Measurements from ENCODE around the gene SCNN1A. TPM values are rescaled to one million over a fixed set of nuclear protein-coding genes. Genes with fewer than 3 reads are reported as not detected.

SCNN1A gene
- total and polyA plus RNA-seq, 2 donors (not counting 1 experiment from before 2014, with no cell fraction given): under 0.01 to 0.05 TPM

- H3K9ac ChIP-seq (ENCODE audit: insufficient read depth, low read length): no peak overlapping the region
- peaks cover 4% of the 10 kb centered on the region for H3K36me3 ChIP-seq (ENCODE audit: control insufficient read depth, insufficient read depth, low read length)
- H3K27me3 ChIP-seq (ENCODE audit: control insufficient read depth, insufficient read depth, low read length): no peaks in the 10 kb centered on the region
- H3K4me3 ChIP-seq (replicated peaks in 1 of 4; ENCODE audit: control extremely low read depth in 1 of 4, insufficient read depth in 1 of 4, low read depth in 3 of 4, low read length in 4 of 4): no peak overlapping the region
- DNase-seq (ENCODE audit: low read depth in 2 of 2): no peak
- TF ChIP-seq EZH2 (IDR thresholded peaks at IDR 0.05; ENCODE audit: low read length, missing control alignments): no peak
- TF ChIP-seq, protein P1, sequence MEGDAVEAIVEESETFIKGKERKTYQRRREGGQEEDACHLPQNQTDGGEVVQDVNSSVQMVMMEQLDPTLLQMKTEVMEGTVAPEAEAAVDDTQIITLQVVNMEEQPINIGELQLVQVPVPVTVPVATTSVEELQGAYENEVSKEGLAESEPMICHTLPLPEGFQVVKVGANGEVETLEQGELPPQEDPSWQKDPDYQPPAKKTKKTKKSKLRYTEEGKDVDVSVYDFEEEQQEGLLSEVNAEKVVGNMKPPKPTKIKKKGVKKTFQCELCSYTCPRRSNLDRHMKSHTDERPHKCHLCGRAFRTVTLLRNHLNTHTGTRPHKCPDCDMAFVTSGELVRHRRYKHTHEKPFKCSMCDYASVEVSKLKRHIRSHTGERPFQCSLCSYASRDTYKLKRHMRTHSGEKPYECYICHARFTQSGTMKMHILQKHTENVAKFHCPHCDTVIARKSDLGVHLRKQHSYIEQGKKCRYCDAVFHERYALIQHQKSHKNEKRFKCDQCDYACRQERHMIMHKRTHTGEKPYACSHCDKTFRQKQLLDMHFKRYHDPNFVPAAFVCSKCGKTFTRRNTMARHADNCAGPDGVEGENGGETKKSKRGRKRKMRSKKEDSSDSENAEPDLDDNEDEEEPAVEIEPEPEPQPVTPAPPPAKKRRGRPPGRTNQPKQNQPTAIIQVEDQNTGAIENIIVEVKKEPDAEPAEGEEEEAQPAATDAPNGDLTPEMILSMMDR (conservative IDR thresholded peaks at IDR 0.05 in 1 of 2, IDR thresholded peaks at IDR 0.05 in 1 of 2; ENCODE audit: low read depth in 1 of 2, low read length in 2 of 2): no peak
- H3K79me2 ChIP-seq (ENCODE audit: control insufficient read depth, insufficient read depth, low read length): no peaks in the 10 kb centered on the region
- H3K27ac ChIP-seq (ENCODE audit: insufficient read depth, low read length): no peak overlapping the region
- H3K9me3 ChIP-seq (ENCODE audit: control insufficient read depth, insufficient read depth, low read depth, low read length): no peaks in the 10 kb centered on the region
- H3K4me2 ChIP-seq (ENCODE audit: extremely low read depth, insufficient read depth, low read length): no peak overlapping the region
- no peaks in the 10 kb centered on the region for H4K20me1 ChIP-seq (ENCODE audit: control insufficient read depth, extremely low read depth, insufficient read depth, low read length)
- H2AFZ ChIP-seq (ENCODE audit: low read length): no peak overlapping the region
- H3K4me1 ChIP-seq (ENCODE audit: control insufficient read depth, extremely low read depth, insufficient read depth, low read length): peaks cover 26% of the 10 kb centered on the region
These were observed 53.5 kb downstream of the SCNN1A start for GRCh38 chr12:6321905-6322304.

GRCh38 chr12:6319446-6319845 is 55.9 kb downstream of the SCNN1A start:
- H3K79me2 ChIP-seq (ENCODE audit: control insufficient read depth, insufficient read depth, low read length): no peaks in the 10 kb centered on the region
- no peaks in the 10 kb centered on the region for H3K27me3 ChIP-seq (ENCODE audit: control insufficient read depth, insufficient read depth, low read length)

GRCh38 chr12:6318440-6318879 is 56.9 kb downstream of the SCNN1A start:
- Histone ChIP-seq H3K4me1 (ENCODE audit: control insufficient read depth, extremely low read depth, insufficient read depth, low read length) (peaks cover under 1% of the 10 kb centered on the region), H3K79me2 (ENCODE audit: control insufficient read depth, insufficient read depth, low read length) (no peaks in the 10 kb centered on the region)

More at GRCh38 chr12:6319446-6319845, 55.9 kb downstream of the SCNN1A start:
- Histone ChIP-seq H3K4me3 (replicated peaks in 1 of 4; ENCODE audit: control extremely low read depth in 1 of 4, insufficient read depth in 1 of 4, low read depth in 3 of 4, low read length in 4 of 4) (no peak overlapping the region), H3K9me3 (ENCODE audit: control insufficient read depth, insufficient read depth, low read depth, low read length) (no peaks in the 10 kb centered on the region), H3K4me1 (ENCODE audit: control insufficient read depth, extremely low read depth, insufficient read depth, low read length) (peaks cover 9% of the 10 kb centered on the region), H3K4me2 (ENCODE audit: extremely low read depth, insufficient read depth, low read length) (no peak overlapping the region), H3K27ac (ENCODE audit: insufficient read depth, low read length) (no peak overlapping the region), H3K9ac (ENCODE audit: insufficient read depth, low read length) (no peak overlapping the region), H3K36me3 (ENCODE audit: control insufficient read depth, insufficient read depth, low read length) (no peaks in the 10 kb centered on the region), H4K20me1 (ENCODE audit: control insufficient read depth, extremely low read depth, insufficient read depth, low read length) (no peaks in the 10 kb centered on the region), H2AFZ (ENCODE audit: low read length) (no peak overlapping the region)
- no peak for TF ChIP-seq EZH2 (IDR thresholded peaks at IDR 0.05; ENCODE audit: low read length, missing control alignments)
- TF ChIP-seq, protein P1 (conservative IDR thresholded peaks at IDR 0.05 in 1 of 2, IDR thresholded peaks at IDR 0.05 in 1 of 2; ENCODE audit: low read depth in 1 of 2, low read length in 2 of 2): no peak
- no peak for DNase-seq (ENCODE audit: low read depth in 2 of 2)

More at GRCh38 chr12:6318440-6318879, 56.9 kb downstream of the SCNN1A start:
- H3K4me2 ChIP-seq (ENCODE audit: extremely low read depth, insufficient read depth, low read length): no peak overlapping the region
- H3K36me3 ChIP-seq (ENCODE audit: control insufficient read depth, insufficient read depth, low read length): no peaks in the 10 kb centered on the region
- no peak overlapping the region for H3K9ac ChIP-seq (ENCODE audit: insufficient read depth, low read length)
- no peak for DNase-seq (ENCODE audit: low read depth in 2 of 2)
- H4K20me1 ChIP-seq (ENCODE audit: control insufficient read depth, extremely low read depth, insufficient read depth, low read length): no peaks in the 10 kb centered on the region
- no peak for TF ChIP-seq EZH2 (IDR thresholded peaks at IDR 0.05; ENCODE audit: low read length, missing control alignments)
- TF ChIP-seq, protein P1 (conservative IDR thresholded peaks at IDR 0.05 in 1 of 2, IDR thresholded peaks at IDR 0.05 in 1 of 2; ENCODE audit: low read depth in 1 of 2, low read length in 2 of 2): no peak
- H3K4me3 ChIP-seq (replicated peaks in 1 of 4; ENCODE audit: control extremely low read depth in 1 of 4, insufficient read depth in 1 of 4, low read depth in 3 of 4, low read length in 4 of 4): no peak overlapping the region
- no peaks in the 10 kb centered on the region for H3K27me3 ChIP-seq (ENCODE audit: control insufficient read depth, insufficient read depth, low read length)
- no peak overlapping the region for H2AFZ ChIP-seq (ENCODE audit: low read length)
- H3K9me3 ChIP-seq (ENCODE audit: control insufficient read depth, insufficient read depth, low read depth, low read length): no peaks in the 10 kb centered on the region
- H3K27ac ChIP-seq (ENCODE audit: insufficient read depth, low read length): no peak overlapping the region
